ENCODE data around the gene TPM1. TPM values are rescaled to one million over a fixed set of nuclear protein-coding genes. Genes with fewer than 3 reads are reported as not detected.

TPM1 gene
- total RNA-seq, 1 donor from 2014 or later, result 2,445 TPM

DNA sequence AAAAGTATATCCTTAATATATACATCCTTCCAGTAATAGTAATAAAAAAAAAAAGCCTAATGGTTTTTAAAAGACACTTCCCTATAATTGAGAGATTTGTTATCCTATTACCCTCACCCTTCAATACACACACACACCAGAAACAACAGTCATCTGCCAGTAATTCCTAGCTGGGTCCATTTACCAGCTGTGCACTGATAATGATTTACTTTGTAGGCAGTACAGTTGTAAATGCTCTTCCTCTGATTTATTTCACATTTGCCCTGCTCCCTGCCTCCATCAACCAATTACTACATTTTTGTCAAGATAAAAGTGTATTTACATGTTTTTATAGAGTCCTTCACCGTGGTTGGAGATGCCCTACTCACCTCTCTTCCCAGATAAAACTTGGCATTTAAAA is 12.4 kb downstream of the TPM1 start:
- DNase-seq (ENCODE audit: low spot score), result no peak

DNA sequence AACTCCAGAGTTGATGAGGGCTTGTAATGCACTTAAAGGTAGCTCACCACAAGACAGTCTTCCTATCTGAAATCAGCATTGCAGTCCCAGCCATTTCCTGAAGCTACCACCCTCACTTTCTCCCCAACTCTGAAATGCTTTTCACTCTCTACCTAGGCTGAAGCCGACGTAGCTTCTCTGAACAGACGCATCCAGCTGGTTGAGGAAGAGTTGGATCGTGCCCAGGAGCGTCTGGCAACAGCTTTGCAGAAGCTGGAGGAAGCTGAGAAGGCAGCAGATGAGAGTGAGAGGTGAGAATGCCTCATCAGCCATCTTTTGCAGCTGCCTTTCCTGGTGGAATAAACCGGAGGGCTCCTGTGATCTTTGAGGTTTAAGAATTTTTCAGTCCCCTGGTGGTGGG is 14.3 kb downstream of the TPM1 start:
- DNase-seq (ENCODE audit: low spot score), result peak; percentile 74

DNA sequence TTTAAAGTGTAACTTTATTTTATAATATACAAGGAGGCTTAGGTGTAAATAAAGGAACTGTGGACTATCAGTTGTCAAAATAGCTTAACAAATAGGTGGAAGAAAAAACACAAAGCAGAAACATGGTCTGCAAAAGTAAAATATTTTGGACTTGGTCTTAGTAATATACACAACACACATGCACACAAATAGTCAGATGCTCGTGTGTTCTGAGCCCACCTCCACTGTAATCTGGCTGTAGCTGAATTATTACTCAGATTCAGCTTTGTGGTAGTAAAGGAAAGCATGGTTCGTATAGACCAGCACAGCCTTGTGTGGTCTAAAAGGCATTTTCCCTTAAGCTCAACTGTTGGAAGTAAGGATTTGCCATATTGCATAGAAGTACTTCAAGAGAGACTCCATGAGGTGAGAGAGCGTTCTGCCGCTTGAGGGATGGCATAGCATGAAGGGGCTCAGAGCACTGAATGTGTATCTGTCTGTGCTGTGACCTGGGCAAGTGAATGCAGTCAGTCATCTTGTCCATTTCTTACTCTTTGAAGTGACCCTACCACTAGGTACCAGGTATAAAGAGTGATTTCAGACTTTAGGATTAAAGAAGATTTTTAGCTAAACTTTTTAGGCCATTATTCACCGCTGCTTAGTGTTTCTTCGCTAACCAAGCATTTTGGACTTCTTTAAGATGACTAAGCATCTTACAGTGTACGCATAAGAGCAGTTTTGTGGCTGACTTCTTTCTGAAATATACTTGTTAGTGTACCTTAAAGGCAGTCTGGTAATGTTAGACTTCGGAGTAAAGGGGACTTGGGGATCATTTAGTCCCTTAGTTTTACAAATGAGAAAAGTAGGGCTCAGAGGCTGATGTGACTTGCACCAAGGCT is 15.2 kb downstream of the TPM1 start:
- no peak for DNase-seq (ENCODE audit: low spot score)

DNA sequence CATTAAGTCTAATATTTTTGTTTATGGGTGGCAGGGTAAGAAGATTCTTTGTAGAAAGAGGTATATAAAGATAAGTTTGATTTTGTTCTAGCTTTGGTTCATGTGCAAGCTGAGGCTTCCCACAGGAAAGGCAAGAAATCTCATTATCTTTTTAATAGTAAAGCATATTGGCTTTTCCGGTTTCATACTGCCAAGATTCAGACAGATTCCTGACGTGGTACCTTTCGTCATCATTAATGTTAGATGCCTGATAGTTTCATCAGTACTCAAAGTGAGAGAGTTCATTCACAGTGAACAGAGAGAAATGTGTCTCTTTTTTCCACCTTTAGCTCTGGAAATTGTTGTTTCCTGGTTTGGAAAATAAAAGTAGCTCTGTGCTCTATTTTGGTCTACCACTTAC is 16.5 kb downstream of the TPM1 start:
- no peak for DNase-seq (ENCODE audit: low spot score)

GRCh38 chr15:63059573-63060216 is 17.1 kb downstream of the TPM1 start:
- DNase-seq (ENCODE audit: low spot score), result no peak

GRCh38 chr15:63060699-63061098 is 18.2 kb downstream of the TPM1 start:
- no peak for DNase-seq (ENCODE audit: low spot score)

DNA sequence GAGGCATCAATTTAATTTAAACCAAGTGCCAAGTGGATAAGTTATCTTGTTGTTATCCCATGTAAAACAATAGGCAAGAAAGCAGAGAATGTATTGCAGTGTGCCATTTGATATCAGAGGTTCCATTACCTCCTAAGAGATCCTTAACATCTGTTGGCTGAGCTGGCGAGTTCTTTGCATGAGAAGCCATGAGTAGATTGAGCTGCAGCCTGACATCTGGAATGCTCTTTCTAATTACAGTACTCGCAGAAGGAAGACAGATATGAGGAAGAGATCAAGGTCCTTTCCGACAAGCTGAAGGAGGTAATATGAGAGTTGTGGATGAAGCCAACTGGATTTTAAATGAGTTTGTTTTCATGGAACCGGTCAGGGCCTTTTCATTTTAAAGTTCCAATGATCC is 19.4 kb downstream of the TPM1 start:
- no peak for DNase-seq (ENCODE audit: low spot score)

DNA sequence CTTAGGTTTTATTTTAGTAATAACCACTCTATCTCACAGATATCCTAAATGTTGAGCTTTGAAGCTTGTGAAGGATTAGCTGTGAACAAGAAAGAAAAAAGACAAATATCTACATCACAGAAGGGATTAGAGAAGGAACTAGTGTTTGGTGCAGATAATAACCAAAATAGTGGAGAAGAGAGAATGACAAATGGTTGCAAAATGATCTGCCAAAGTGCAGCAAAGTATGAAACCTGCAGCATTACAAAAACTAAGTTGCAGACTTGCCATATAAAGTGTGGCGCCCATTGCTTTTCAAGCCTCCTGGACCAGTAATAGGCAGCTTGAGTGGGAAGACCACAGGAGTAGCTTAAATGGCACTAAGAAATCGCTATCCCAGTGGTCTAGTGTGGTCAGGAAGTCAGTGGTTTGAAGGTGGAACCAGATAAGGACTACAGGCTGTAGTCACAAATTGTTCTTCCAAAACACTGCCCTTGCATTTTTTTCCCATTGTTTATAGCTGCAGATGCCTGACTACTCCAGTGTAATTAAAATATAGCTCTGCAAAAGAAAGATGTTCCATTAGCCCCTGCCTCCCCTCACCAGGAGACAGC is 20.7 kb downstream of the TPM1 start:
- no peak for DNase-seq (ENCODE audit: low spot score)

- no peak for DNase-seq (ENCODE audit: low spot score)
Measured at GRCh38 chr15:63063877-63064409, 21.4 kb downstream of the TPM1 start.

- no peak for DNase-seq (ENCODE audit: low spot score)
Measured at GRCh38 chr15:63065262-63066221, 23.0 kb downstream of the TPM1 start.

GRCh38 chr15:63066272-63066671 is 23.7 kb downstream of the TPM1 start:
- DNase-seq (ENCODE audit: low spot score), result no peak

GRCh38 chr15:63067306-63067705 is 24.8 kb downstream of the TPM1 start:
- no peak for DNase-seq (ENCODE audit: low spot score)

DNA sequence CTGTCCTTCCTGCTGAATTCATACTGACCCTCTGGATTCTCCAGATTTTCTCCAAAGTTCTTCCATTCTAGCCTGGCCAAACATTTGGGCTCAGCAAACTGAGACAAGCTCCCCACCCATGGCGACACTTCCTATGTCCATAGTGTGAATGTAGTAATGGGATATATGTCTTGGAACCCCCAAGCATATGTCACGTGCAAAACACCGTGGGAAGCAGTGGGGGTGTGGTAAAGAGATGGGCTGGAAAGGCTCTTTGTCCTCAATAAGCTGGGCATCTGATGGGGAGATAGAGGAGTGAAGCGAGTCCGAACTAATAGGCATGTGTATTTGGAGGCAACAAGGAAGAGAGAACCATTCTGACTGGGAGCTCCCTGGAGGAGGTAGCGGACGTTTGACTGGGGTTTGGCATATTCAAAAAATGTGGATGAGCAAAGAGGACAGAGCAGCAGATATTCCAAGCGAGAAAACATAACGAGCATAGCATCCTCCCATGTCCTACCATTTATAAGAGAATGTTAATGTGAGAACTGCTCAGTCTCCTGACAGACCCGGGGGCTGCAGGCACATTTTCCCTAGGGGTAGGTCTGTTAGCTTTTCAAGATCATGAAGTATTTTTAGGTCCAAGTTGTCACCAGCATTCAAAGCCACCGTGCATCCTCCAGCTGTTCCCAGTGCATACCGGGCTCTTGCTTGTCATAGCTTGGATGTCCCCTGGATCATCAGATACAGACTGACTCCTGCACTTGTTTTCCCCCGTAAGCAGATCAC is 25.6 kb downstream of the TPM1 start:
- no peak for DNase-seq (ENCODE audit: low spot score)

GRCh38 chr15:63069616-63070090 is 27.1 kb downstream of the TPM1 start:
- DNase-seq (ENCODE audit: low spot score), result no peak

DNA sequence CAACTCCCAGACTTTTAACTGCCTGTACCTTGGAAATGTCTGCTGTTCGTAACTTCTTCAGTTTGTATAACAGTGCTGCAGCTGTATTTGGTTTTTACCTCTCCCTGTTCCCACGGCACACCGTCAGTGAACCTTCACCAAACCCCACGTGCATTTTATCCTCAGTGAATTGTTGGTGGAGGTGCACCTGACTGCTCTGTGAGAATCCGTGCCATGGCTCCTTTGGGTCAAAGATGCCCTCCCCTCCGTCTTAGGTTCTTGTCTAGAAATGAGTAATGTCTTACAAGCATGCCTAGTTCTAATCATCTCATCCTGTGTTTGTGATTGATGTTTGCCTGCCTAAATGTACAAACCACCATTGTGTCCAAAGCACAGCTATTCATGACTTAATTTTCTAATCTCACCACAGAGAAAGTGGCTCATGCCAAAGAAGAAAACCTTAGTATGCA is 28.2 kb downstream of the TPM1 start:
- DNase-seq (ENCODE audit: low spot score), result no peak

GRCh38 chr15:63071288-63071909 is 28.9 kb downstream of the TPM1 start:
- DNase-seq (ENCODE audit: low spot score), result no peak

DNA sequence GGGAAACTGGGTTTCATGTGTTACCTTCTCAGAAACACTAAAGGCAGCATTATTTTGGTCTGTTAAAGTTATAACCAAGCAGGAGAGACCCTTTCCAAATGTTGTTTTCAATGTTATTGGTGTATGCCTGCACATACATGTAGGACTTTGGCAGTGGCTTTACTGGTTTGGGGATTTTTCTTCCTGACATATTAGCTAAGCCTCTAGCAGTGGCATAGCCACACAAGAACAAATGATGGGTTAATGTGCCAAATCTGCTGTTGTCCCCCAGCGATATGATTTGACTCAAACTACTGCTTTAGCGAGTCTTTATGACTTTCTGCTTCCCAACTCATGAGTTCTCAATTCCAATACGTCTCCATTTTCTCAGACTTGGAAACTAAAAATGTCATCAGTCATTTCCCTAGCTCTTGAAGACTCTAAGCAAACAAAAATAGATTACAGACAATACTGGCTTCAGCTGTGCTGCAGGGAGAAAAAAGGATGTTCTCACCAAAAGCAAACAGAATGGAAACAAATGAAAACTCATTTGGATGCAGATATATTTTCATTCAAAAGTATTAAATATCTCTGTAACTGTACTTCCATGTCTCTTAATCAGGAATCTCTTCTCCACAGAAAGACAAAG is 29.6 kb downstream of the TPM1 start:
- DNase-seq (ENCODE audit: low spot score), result no peak

GRCh38 chr15:63072809-63073277 is 30.3 kb downstream of the TPM1 start:
- DNase-seq (ENCODE audit: low spot score), result no peak

DNA sequence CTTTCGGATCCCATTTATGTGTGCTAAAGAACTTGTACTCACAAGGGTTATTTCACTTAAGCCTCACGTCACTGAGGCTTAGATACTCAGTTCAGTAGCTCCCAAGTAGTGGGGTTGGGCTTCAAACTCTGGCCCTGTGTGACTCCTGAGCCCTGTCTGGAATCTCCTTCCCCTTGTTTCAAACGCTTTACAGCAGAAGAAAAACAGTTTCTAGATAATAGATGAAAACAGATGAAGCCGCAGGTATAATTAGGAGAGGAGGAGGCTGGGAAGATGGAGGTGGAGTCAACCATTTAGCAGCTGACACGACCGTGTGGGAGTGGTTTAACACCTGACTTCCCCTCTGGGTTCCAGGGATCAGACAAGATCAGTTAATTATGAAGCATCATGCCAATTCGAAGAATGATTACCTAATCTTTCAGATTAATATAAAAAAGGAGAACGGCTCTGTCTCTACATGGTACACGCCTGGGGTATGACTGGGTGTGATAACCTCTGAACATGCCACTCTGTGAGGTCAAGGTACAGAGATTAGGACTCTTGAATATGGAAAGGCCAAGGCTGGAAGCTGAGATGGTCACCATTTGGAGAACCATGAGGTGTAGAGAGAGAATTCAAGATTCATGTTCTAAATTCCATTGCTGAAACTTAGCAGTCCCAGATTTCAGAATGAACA is 31.1 kb downstream of the TPM1 start:
- no peak for DNase-seq (ENCODE audit: low spot score)
